ENCODE measurements around the gene TBC1D10B.

The TBC1D10B gene

GRCh38 chr16:30367349-30368009 lies 2.8 kb downstream of the TBC1D10B start:
- Histone ChIP-seq H3K9me3 (ENCODE audit: severe bottlenecking) (no peaks in the 10 kb centered on the region), H3K4me3 (ENCODE audit: low read depth, low read length) (no peak overlapping the region), H3K27me3 (ENCODE audit: insufficient read depth, low read depth, severe bottlenecking) (no peaks in the 10 kb centered on the region), H3K27ac (no peak overlapping the region), H3K36me3 (peaks cover 55% of the 10 kb centered on the region)
- DNase-seq, result no peak
- no peak for TF ChIP-seq CTCF (IDR thresholded peaks at IDR 0.05; ENCODE audit: low read depth, low read length)

GRCh38 chr16:30366511-30366910 lies 3.8 kb downstream of the TBC1D10B start:
- no peaks in the 10 kb centered on the region for H3K27me3 ChIP-seq (ENCODE audit: insufficient read depth, low read depth, severe bottlenecking)
- no peak overlapping the region for H3K4me3 ChIP-seq (ENCODE audit: low read depth, low read length)
- no peak overlapping the region for H3K27ac ChIP-seq
- TF ChIP-seq CTCF (IDR thresholded peaks at IDR 0.05; ENCODE audit: low read depth, low read length), result no peak
- H3K36me3 ChIP-seq, result peaks cover 62% of the 10 kb centered on the region
- H3K9me3 ChIP-seq (ENCODE audit: severe bottlenecking), result no peaks in the 10 kb centered on the region
- DNase-seq, result no peak

- Histone ChIP-seq H3K27me3 (ENCODE audit: insufficient read depth, low read depth, severe bottlenecking) (no peaks in the 10 kb centered on the region), H3K4me3 (ENCODE audit: low read depth, low read length) (no peak overlapping the region), H3K27ac (no peak overlapping the region), H3K9me3 (ENCODE audit: severe bottlenecking) (no peaks in the 10 kb centered on the region), H3K36me3 (peaks cover 72% of the 10 kb centered on the region)
- TF ChIP-seq CTCF (IDR thresholded peaks at IDR 0.05; ENCODE audit: low read depth, low read length), result no peak
- DNase-seq, result no peak
Observed at GRCh38 chr16:30365200-30365599, 5.1 kb downstream of the TBC1D10B start.

GRCh38 chr16:30361180-30361579 lies 9.1 kb downstream of the TBC1D10B start:
- Histone ChIP-seq H3K27me3 (ENCODE audit: insufficient read depth, low read depth, severe bottlenecking) (no peaks in the 10 kb centered on the region), H3K9me3 (ENCODE audit: severe bottlenecking) (no peaks in the 10 kb centered on the region), H3K27ac (no peak overlapping the region), H3K4me3 (ENCODE audit: low read depth, low read length) (no peak overlapping the region), H3K36me3 (peaks cover 91% of the 10 kb centered on the region)
- no peak for DNase-seq
- TF ChIP-seq CTCF (IDR thresholded peaks at IDR 0.05; ENCODE audit: low read depth, low read length), result no peak

GRCh38 chr16:30359871-30360170 lies 10.5 kb downstream of the TBC1D10B start:
- DNase-seq, result no peak
- Histone ChIP-seq H3K4me3 (ENCODE audit: low read depth, low read length) (no peak overlapping the region), H3K36me3 (peaks cover 78% of the 10 kb centered on the region), H3K9me3 (ENCODE audit: severe bottlenecking) (no peaks in the 10 kb centered on the region), H3K27ac (no peak overlapping the region), H3K27me3 (ENCODE audit: insufficient read depth, low read depth, severe bottlenecking) (no peaks in the 10 kb centered on the region)
- TF ChIP-seq CTCF (IDR thresholded peaks at IDR 0.05; ENCODE audit: low read depth, low read length), result no peak
